ENCODE results near the gene ZFP1.
"Not testable (repeated sequence)": the region's sequence is repeated elsewhere in the genome, so short reads cannot be mapped to it uniquely, and the experiment has no call there.

The ZFP1 gene

GRCh38 chr16:75204410-75204758 lies 56.1 kb downstream of the ZFP1 start:
- DNase-seq (ENCODE audit: low read depth): no peak

- not testable (repeated sequence) for DNase-seq (ENCODE audit: low read depth)
Measured at GRCh38 chr16:75204905-75205304, 56.6 kb downstream of the ZFP1 start.

DNA sequence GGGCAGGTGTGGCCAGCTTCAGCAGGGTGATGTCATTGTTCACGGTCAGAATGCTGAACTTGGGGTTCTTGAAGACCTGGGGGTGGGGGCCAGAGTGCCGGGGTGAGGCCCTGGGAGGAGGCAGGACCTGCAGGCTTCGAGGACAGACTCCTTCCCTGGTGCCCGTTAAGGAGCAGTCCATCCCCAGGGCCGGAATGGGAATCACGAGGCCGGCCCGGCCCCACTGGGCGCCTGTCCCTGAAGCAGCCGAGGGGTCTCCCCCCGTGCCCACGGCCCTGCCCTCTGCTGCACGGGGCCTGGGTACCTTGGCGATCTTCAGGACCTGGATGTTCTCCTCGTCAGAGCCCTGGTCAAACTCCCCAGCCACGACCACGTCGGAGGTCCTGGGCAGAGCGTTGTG lies 57.1 kb downstream of the ZFP1 start:
- DNase-seq (ENCODE audit: low read depth): not testable (repeated sequence)

GRCh38 chr16:75205961-75206748 lies 57.8 kb downstream of the ZFP1 start:
- not testable (repeated sequence) for DNase-seq (ENCODE audit: low read depth)

DNA sequence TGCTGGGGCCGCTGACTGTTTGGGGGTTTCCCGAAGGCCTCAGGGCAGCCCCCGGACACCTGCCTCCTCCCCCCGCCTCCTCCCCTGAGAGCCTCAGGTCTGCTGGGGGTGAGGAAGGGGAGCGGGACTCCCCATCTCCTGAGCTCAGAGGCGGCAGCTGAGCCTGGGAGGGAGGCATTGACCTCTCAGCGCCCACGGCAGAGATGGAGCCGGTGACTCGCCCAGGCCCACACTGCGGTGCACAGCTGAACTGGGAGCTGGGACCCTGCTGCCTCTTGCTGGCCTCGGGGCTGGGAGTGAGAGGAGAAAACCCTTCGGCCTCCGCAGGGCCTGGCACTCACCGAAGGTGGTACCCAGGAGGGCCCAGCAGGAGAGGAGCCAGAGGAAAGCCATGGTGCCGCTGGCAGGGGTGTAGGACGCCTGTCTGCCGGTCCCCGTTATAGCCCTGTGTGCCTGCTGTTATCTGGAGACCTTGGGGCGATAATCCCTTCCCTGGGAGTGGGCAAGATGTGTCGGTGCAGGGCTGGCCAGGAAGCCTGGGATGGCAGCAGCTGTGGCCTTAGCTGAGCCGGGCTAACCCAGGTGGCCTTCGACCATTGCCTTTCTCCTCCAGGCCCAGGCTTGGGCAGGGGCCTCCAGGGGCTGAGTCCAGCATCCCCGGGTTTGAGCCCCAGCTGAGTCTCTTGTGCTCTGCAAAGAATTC lies 58.6 kb downstream of the ZFP1 start, which contains the start of gene CTRB2:
CTRB2 (minus strand) TSS at position 413 of the 703 bp plus-strand sequence; CDS start at position 393, 20 bp downstream.
- DNase-seq (ENCODE audit: low read depth): no peak

DNA sequence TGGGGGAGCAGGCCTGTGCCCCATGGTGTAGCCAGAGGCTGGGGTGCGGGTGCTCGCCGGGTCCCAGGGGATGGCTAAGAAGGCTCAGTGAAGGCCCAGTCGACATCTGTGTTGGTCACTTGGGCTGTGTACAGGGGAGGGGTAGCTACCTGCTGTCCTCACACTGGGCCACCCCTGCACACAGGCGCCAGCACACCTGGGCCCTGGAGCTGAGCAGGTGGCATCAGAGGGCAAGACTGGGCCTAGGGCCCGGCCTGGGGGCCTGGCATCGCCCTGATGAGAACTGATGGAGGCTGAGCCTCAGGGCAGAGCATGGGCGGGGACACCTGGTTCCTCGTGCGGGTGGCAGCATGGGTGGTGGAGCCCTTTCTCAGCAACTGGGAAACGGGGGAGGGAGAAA lies 59.5 kb downstream of the ZFP1 start:
- no peak for DNase-seq (ENCODE audit: low read depth)

GRCh38 chr16:75208242-75208825 lies 60.0 kb downstream of the ZFP1 start:
- no peak for DNase-seq (ENCODE audit: low read depth)

- DNase-seq (ENCODE audit: low read depth): no peak
Measured at GRCh38 chr16:75208861-75209505, 60.7 kb downstream of the ZFP1 start.

DNA sequence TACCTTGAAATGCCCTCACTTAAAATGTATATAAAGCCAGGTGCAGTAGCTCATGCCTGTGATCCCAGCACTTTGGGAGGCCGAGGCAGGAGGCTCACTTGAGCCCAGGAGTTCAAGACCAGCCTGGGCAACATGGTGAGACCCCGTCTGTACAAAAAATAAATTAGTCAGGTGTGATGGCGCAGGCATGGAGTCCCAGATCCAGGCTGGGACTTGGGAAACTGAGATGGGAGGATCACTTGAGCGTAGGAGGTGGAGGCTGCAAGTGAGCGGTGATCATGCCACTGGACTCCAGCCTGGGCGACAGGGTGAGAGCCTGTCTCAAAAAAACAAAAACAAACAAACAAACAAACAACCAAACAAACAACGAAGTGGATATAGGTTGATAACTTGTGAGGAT lies 61.2 kb downstream of the ZFP1 start:
- DNase-seq (ENCODE audit: low read depth): not testable (repeated sequence)

DNA sequence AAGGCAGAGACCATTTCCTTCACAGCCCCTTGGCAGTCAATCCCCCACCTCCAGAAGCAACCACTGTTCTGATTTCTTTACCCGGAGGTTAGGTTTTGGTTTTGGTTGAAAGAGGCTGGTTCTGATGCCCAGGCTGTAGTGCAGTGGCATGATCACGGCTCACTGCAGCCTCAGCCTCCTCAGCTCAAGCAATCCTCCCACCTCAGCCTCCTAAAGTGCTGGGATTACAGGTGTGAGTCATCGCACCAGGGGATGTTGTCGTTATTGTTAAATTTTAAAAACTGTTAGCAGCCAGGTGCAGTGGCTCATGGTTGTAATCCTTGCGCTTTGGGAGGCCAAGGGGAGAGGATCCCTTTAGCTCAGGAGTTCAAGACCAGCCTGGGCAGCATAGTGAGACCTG lies 61.6 kb downstream of the ZFP1 start:
- no peak for DNase-seq (ENCODE audit: low read depth)

- DNase-seq (ENCODE audit: low read depth): not testable (repeated sequence)
Measured at GRCh38 chr16:75211286-75211685, 63.0 kb downstream of the ZFP1 start.

- no peak for DNase-seq (ENCODE audit: low read depth)
Measured at GRCh38 chr16:75216127-75216526, 67.8 kb downstream of the ZFP1 start.

- DNase-seq (ENCODE audit: low read depth): no peak
Measured at GRCh38 chr16:75216576-75216975, 68.3 kb downstream of the ZFP1 start.

DNA sequence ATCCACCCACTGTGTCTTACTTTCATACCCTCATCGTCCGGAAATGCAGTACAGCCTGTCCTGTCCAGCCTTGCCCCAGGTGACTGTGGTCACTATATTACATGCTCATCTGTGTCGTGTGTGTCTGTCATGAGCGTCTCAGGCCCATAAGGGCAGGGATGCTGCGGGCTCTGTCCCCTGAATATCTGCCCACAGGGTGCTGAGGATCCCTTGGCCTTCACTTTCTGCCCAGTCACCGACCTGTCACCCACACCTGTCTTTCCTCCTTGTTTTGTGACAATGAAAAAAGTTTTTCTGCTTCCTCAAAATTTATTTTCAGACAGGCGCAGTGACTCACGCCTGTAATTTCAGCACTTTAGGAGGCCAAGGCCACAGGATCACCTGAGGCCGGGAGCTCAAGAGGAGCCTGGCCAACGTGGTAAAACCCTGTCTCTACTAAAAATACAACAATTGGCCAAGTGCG lies 69.1 kb downstream of the ZFP1 start:
- no peak for DNase-seq (ENCODE audit: low read depth)

DNA sequence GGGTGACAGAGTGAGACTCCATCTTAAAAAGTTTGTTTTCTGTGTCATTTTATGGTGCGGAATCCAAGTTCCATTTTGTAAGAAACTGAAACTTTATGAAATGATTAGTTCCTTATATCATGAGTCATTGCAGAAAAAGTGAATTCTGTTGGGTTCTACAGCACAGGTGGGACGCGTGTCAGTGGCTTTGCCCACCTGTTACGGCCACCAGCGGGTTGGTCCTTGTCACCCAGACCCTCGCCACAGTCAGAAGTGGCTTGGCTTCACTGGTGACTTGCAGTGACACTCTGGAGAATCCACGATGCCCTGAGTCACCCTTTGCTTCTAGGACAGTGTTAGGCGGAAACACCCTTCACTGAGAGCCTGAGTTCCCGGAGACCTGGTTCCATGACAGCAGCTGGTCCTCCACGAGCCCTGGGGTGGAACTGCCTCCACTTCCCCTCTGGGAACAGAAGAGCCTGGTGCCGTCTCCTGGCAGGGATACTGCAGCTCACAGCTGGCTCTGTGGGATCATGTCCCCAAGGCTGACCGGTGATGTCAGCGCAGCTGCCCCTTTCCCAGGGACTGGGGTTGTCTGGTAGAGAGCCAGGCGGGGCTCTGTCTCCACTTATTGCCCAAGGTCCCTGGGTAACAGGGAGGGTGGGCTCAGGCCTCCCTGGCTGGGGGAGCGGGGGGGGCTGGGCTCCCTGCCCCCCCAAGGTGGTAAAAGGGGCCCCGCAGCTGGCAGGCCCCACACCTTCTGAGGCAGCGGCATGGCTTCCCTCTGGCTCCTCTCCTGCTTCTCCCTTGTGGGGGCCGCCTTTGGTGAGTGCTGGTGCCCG lies 70.1 kb downstream of the ZFP1 start, which contains the start of gene CTRB1:
CTRB1 (plus strand) TSS at position 733 of the 821 bp plus-strand sequence; CDS start at position 753, 20 bp downstream.
- DNase-seq (ENCODE audit: low read depth): no peak

DNA sequence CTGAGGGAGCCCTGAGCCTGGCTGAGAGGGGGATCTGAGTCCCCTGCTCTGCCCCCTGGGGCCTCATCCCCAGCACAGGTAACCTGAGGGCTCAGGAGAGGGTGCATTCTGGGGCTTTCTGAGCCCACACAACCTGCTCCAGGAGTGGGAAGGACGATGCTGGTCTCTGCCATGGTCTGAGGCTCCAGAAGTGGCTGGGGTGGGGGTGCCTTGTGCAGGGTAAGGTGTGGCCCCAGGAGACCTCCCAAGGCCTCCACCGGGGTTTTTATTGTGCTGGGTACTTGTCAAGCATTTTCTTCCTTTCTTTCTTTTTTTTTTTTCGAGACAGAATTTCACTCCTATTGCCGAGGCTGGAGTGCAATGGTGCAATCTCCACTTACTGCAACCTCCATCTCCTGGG lies 70.8 kb downstream of the ZFP1 start:
- no peak for DNase-seq (ENCODE audit: low read depth)

GRCh38 chr16:75219838-75220237 lies 71.5 kb downstream of the ZFP1 start:
- no peak for DNase-seq (ENCODE audit: low read depth)

Measured in stimulated activated CD8-positive, alpha-beta memory T cell treated with anti-CD3 and anti-CD28 coated beads, Interleukin-15, amount 100 ng/mL, for 1 hour (primary cell).